ENCODE results near the gene RHBDF2. TPM values are rescaled to one million over a fixed set of nuclear protein-coding genes. Genes with fewer than 3 reads are reported as not detected.

The RHBDF2 gene
- total RNA-seq, 1 donor from 2014 or later = 132 TPM

DNA sequence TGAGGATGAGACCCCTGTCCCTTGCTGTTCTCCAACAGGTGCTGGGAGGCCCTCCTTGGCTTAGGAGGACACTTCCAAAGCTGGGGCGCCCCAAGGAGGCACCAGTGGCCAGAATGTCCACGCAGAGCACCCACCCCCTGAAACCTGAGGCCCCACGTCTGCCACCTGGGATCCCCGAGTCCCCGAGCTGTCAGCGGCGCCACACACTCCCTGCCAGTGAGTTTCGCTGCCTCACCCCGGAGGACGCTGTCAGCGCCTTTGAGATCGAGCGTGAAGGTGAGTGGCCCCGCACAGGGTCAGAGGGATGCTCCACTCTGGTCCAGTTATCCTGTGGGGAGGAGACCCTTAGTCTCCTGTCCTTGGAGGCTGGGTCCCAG is 32.6 kb downstream of the RHBDF2 start:
- no peak for DNase-seq (ENCODE audit: extremely low read depth, low read depth, low spot score)

DNA sequence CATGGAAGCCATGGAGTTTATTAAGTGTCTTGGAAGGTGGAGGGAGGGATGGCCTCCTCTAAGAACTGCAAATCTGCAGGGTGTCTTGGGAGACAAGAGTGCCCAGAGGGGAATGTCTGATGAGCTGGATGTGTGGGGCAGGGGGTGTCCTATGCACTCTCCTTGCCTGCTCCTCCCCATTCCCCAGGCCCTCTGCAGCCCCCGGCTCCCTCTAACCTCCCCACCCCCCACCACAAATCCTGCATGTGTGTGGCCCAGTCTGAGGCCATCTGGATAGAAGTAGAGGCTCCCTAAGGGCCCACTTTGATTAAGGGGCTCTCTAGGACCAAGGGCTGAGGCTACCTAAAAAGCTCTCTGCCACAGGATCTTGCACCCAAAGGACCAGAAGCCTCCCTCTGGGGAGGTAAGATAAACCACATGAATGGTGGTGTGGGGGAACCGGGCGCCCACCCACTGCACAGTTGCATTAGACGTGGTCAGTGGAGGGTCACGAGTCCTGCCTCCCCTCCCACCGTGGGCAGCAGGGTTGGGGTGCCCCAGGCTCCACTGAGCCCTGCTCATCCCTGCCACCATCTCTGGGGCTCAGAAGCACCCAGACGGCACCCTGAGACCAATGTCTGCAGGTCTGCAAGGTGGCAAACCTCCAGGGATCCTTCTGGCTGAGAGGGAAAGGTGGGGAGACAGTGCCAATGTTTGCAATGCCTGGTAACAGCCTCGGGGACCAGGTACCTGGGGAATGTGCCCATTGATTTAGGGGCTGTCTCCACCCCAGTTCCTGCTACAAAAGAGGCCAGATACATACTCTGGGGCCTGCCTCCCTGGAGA is 33.2 kb downstream of the RHBDF2 start:
- DNase-seq (ENCODE audit: extremely low read depth, low read depth, low spot score) = no peak

DNA sequence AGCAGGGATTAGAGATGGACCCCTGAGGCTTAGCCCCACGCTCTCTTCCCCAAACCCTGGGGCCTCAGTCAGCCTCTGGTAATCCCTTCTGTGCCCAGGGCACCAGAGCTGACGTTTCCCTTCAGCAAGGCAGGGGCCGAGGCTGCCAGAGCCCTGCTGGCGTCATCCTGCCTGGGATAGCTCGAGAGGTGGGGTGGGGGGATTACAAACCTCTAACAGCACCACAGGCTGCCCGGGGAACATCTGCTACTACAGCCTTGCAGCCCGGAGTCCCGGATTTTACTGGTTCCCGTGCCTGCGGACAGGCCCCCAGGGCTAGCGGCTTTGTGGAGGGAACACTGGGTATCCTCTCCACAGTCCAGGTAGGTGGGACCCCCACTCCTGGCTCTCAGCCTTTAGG is 33.9 kb downstream of the RHBDF2 start, which contains the start of gene AANAT:
Gene AANAT (plus strand): TSS at position 238 of the 400 bp plus-strand sequence. CDS start 1,144 bp downstream, outside the sequence.
- DNase-seq (ENCODE audit: extremely low read depth, low read depth, low spot score) = no peak

DNA sequence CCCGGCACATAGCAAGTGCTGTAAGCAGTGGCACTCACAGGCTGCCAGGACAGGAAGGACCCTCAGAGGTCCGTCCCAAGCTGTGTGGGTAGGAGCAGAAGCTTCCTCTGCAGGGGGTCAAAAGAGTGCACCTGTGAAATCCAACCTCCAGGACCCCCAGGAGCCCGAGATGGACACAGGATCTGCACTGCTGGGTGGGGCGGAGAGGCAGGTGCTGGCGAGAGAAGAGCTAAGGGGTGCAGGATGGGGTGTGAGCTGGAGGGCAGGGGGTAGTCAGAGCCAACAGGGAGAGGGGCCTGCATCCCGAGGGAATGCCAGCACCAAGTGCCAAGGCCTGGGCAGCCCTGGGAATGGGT is 34.5 kb downstream of the RHBDF2 start:
- no peak for DNase-seq (ENCODE audit: extremely low read depth, low read depth, low spot score)

DNA sequence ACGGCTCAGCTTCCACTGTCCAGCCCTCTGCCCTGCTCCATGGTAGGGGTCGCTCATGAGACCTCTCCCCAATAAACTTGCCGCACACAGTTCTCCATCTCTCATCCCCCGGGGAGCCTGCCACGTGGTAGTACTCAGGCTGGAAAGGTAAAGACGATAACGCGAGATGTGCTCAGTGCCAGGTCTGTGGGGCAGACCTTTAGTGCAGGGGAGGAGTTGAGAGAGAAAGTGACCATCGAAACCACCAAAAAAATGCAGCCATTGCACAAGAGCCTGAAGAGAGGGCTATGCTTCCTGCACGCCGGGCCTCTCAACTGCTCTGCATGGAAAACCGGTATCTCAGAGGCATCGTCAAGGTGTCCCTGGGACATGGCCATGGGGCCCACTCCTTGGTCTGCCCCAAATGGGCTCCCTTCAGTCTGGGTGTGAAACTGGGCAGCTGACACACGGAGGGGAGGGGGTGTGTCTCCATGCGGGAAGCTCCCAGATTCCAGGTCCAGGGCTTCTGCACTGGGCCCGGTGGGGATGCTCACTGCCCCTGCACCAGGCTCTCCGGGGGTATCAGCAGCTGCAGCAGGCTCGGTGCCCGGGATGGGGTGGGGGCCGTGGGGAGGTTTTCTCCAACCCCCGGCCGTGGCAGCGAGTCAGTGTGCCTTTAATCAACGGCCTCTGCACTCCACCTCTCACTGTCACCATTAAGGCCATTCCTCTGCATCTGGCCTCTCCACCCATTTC is 38.5 kb downstream of the RHBDF2 start:
- DNase-seq (ENCODE audit: extremely low read depth, low read depth, low spot score) = no peak

DNA sequence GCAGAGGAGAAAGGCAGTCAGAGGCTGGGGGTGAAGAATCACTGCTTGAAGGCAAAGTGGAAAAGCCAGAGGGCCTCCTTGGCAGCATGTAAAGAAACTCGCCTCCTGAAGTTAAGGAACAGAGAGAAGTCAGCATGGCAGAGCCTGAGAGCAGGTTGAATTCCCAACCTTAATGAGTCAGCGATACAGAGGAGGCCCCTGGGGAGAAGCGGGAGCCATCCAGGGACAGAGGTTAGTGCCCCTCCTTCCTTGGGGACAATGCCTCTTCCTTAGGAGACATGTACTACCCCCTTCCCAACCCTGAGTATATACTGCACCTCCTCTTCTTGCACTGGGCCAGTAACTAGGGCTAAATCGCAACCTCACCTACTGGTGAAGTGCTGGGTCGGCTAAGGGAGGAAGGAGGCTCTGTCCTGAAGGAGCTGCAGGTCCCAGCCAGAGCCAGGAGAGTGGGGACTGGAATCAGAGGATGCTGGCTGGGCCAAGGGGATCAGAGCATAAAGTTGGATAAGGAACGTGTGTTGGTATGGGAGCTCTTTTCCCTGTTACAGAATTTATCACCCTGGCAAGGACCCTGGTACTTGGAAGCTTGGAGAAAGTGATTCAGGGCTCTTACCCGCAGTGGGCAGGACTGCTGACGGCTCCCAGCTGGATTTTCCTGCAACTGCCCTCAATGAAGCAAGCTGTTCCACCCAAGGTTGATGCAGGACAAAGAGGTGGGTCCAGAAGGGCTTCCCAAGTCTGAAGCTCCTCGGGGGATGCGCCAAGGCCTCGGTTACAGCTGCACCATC is 39.3 kb downstream of the RHBDF2 start:
- no peak for DNase-seq (ENCODE audit: extremely low read depth, low read depth, low spot score)

DNA sequence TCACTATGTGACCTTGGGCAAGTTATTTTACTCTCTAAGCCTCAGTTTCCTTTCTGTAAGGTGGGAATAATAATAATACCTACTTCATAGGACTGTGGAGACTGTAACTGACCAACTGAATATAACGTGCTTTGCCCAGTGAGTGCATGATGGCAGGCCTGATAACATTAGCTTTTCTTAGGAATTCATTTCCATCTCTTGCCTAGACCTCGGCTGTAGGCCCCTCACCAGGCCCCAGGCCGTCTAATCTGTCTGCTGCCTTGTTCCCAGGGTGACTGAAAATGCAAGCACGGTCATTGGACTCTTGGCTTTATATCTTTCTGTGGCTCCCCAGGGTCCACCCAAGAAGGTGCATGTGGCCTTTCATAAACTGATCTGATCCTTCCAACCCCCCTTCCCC is 41.5 kb downstream of the RHBDF2 start:
- DNase-seq (ENCODE audit: extremely low read depth, low read depth, low spot score) = no peak

DNA sequence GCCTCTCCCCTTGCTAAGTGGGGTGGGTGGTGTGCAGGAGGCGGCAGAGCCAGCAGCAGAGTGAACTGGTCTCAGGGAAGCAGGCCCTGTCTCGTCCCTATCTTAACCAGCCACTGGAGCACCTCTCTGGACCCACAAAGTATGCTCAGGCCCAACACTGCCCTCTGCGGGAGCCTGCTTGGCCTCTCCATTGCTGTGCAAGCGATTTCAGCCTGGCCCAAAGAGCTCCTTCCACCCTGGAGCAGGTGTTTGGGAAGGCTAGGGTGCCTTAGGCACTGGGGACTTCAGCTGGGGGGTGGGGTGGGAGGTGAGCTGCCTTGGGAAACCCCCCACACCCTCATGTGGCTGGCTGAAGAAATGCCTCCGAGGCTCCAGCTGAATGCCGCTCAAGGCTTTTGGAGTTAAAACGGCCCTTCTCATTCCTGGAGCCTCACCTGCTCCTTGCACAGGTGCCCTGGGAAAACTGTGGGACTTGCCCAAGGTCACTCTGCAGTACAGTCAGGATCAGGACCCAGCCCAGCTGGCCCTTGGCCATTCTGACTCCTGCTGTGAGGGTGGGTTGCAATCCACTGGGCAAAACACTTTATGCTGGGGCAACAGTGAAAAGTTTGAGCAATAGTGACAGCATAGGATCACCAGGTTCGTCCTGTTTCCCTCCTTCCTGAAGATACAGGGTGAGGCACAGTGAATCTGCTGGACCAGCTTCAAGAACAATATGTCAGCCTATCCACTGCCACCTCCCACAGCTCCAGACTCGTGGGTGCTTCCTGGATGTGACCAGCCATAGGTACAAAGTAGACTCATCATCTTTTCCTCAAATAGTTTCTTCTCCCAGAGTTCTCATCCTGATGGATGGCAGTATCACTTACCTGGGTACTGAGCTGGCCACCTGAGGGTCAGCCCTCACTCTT is 42.4 kb downstream of the RHBDF2 start:
- no peak for DNase-seq (ENCODE audit: extremely low read depth, low read depth, low spot score)

DNA sequence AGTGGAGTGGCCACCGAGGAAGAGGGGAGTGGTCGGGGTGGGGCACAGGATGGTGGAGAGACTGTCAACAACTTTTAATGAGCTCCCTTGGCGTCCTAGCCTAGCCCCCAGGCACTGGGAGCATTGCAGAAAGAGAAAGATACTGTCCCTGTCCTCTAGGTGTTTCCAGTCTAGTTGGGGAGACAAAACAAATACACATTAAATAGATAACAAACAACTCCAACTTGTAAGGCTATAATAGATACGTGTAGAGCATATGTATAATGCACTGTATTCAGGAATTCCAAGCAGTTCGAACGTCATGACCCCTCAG is 47.8 kb downstream of the RHBDF2 start:
- DNase-seq (ENCODE audit: extremely low read depth, low read depth, low spot score) = no peak

DNA sequence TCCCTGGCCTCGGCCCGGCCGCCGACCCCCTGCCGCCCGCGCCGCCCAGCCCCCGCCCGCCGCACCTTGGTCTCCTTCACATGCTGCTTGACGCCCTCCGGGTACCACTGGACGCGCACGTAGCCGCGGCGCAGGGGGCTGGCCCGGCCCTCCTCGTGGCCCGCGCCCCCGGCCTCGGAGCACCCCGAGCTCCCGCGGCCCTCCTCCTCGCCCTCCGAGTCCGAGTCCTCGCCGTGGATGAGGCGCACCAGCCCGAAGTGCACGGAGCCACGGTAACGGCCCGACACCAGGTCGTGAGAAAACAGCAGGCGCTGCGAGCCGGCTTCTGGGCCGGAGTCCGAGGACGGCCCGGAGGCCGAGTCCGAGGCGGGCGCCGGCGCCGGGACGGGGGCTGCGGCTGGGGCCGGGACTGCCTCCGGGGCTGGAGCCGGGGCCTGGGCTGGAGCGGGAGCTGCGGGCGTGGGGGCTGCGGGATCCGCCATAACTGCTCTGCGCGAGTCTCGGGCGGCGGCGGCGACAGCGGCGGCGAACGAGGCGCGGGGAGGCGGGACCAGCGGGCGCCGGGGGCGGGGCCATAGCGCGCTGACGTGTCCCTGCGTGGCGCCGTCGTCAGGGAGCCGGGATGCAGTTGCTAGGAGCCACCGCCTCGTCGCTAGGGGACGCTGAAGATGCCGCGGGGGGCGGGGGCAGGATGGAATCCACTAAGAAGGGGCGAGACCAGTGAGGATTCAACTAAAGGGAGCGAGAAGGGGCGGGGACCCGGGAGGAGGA is 48.4 kb downstream of the RHBDF2 start, which contains the start of gene UBE2O:
Gene UBE2O (minus strand): TSS at position 493 of the 771 bp plus-strand sequence. CDS start 11 bp downstream, at position 482.
- DNase-seq (ENCODE audit: extremely low read depth, low read depth, low spot score) = no peak

DNA sequence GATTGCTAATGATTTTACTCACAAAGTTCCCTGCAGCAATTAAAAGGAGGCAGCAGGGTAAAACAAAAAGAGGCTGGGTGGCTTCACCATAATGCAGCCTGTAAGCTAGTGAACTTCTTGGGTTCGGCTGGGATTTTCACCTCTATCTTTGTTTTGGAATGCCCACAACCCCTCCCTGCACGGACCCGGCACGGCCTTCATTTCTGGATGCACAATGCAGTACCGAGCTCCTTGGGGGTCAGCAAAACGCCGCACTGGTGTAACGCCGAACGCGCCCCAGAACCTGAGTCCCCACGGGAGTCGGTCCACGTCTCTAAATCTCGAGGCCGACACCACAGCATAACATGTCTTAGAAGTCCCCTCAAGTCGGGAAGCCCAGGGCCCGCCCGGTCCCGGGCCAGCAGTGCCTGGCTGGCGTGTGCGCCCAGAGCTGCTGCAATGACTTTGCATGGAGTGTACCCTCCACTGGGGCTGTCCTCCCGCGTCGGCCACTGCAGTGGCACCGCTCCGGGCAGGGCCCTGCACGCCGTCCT is 49.0 kb downstream of the RHBDF2 start:
- no peak for DNase-seq (ENCODE audit: extremely low read depth, low read depth, low spot score)

DNA sequence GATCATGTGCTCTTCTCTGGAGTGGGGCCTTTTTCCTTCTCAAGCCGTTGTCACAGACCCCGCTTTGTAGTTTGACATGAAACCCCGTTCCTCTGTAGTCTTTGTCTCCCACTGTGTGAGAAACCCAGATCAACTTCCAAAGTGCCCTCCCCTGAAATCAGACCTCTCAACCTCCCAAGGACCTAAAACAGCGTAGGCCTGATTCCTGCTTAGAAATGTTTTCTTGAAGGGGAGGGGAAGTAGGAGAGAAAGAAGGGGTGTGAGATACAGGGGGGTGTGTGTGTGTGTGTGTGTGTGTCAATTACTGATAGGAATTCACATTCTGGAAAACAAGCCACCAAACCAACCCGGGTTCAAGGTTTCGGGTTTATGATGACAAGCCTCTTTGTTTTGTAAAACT is 49.7 kb downstream of the RHBDF2 start:
- no peak for DNase-seq (ENCODE audit: extremely low read depth, low read depth, low spot score)

DNA sequence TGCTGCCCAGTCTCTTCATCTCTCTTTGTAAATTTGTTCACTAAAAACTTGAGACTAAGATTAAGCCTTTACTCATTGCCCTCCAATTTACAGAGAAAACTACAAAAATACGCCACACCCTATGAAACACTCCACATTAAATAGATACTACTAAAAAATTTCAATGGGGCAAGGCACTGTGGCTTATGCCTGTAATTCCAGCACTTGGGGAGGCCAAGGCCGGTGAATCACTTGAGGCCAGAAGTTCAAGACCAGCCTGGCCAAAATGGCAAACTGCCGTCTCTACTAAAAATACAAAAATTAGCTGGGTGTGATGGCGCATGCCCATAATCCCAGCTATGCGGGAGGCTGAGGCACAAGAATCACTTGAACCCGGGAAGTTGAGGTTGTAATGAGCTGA is 52.1 kb downstream of the RHBDF2 start:
- DNase-seq (ENCODE audit: extremely low read depth, low read depth, low spot score) = no peak

DNA sequence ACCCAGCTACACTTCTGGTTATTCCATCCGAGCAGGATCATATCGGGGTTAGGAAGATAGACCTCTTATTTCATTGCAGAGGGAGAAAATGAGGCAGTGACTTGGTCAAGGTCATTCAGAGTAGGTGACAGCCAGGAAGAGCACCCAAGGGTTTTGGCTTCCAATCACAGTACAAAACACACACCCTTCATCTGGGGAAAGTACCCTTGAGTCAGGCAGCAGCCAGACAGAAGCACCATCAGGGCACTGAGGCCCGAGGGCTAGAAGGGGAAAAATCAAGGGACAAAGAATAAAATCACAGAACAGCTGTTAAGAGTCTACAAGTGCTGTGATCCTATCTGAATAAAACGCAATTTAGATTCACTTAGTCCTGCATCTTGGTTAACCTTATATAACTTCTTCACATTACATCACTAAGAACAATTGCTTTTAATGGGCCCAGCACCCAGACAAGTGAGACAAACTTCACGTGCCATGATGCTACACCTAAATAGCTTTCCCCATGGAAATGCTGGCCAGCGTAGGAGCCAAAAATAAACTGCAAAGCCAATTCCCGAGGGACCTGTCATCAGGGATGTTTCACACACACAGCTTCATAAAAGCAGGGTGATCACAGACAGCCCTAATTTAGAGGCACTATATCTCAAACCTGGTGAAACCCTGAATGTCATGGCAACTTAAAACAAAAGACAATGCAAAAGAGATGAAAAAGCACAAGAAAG is 53.1 kb downstream of the RHBDF2 start:
- no peak for DNase-seq (ENCODE audit: extremely low read depth, low read depth, low spot score)

DNA sequence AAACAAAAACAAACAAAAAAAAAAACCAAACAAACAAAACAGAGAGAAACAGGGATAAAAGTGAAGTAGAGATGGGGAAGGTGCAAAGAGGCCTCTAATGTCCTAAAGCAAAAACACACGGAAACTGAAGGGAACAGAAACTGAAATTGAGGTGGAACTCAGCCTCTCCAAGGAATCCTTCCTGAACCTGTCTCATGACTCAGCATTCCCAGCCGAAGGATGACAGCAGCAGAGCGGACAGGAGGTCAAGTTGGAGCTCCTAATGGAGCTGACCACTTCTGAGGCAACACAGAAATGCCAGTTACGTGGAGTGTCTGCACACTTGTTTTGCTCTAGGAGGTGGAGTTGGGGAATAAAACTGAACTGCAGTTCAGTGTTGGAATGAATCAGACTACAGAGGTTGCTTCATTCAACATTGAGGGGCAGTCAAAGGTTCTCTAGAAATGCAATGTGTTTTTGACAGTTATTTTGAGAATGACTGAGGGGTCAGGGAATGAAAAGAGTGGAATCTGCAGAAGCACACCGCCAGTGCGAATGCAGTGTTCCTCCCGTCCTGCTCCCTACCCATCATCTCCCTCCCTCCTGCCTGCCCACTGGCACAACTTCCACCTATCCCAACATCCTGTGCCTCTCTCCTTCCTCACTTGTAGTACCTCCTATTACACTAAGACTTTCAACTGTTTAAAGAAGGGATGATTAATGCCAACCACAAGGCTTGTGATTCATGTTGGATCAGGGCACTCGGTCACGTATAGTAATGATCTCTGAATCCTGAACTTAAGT is 54.6 kb downstream of the RHBDF2 start:
- DNase-seq (ENCODE audit: extremely low read depth, low read depth, low spot score) = no peak

DNA sequence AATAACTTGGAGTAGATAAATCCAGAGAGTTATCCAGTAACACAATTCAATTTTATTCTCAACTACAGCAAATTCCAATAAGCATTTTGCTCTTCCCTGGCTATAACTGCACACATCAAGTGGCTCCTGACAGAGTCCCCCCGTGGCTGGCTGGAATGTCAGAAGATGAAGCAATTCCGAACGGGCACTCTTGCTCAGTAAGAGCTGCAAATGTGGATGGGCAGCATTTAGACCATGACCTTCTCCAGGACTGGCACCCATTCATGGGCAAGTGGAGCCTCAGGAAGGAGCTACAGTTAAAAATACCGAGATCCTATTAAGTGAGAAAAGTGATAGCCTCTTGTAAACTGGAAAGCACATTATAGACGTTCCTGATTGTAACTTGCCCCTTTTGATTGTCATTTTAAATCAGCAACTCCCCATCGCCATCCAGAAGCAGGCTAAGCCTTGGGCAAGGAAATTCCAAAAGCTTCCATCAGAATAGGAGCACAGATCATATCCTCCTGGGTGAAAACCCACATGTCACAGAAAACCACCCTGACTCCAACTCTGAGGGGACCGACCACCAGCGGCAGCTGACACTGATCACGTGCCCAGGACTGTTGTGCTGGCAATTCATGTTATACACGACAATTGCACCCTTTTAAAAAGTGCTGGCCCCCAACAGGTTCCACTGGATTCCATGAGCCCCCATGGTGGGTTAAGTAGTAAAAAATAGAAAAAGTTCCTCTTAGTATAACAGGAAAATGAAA is 55.4 kb downstream of the RHBDF2 start:
- DNase-seq (ENCODE audit: extremely low read depth, low read depth, low spot score) = no peak
